GM21381 (cell line): ENCODE measurements around the gene CLDN20.

ENCODE experiments used
- ATAC-seq: cut with Tn5 transposase; IDR thresholded peaks from one replicate; pipeline ENCODE4 v1.9.1; 2021; ENCODE audit warnings: mild to moderate bottlenecking, moderate library complexity; ENCODE audit not compliant: unreplicated experiment

Gene CLDN20

DNA sequence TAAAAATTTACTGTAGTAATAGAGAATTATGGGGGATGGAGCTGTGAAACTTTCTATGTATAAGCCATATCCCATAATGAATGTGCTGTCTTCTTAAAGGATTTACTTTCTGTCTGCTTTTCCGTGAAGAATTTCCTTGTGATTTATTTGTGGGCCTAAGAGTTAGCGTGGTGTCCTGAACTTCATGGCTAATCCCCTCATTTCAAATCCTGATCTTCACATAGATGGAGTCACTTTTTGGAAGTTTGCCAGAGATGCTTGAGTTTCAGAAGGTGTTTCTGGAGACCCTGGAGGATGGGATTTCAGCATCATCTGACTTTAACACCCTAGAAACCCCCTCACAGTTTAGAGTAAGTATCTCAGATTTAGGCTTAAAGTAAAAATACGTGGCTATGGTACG lies 19.4 kb upstream of the CLDN20 start:
- ATAC-seq = no peak

- ATAC-seq = no peak
These were observed 18.6 kb upstream of the CLDN20 start for GRCh38 chr6:155245193-155245592.

- ATAC-seq = no peak
These were observed 18.0 kb upstream of the CLDN20 start for GRCh38 chr6:155245831-155246230.

- no peak for ATAC-seq
These were observed 17.0 kb upstream of the CLDN20 start for GRCh38 chr6:155246825-155247224.

DNA sequence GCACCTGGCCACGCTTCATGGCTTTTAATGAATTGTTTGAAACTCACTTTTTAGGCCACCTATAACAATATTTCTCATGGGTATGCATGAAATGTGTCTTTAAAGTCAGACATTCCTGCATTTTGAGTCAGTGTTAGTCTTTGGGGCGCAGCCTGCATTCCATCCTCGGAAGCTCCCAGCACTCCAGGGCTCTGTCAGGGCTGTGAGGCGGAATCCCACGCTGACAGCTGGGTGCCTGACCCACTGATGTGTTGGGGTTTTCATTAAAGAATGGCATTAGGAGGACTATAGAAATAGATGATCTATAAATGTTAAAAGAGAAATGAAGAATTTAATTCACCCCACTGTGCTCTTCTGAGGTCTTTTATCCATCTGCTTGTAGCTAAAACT lies 16.2 kb upstream of the CLDN20 start:
- no peak for ATAC-seq

DNA sequence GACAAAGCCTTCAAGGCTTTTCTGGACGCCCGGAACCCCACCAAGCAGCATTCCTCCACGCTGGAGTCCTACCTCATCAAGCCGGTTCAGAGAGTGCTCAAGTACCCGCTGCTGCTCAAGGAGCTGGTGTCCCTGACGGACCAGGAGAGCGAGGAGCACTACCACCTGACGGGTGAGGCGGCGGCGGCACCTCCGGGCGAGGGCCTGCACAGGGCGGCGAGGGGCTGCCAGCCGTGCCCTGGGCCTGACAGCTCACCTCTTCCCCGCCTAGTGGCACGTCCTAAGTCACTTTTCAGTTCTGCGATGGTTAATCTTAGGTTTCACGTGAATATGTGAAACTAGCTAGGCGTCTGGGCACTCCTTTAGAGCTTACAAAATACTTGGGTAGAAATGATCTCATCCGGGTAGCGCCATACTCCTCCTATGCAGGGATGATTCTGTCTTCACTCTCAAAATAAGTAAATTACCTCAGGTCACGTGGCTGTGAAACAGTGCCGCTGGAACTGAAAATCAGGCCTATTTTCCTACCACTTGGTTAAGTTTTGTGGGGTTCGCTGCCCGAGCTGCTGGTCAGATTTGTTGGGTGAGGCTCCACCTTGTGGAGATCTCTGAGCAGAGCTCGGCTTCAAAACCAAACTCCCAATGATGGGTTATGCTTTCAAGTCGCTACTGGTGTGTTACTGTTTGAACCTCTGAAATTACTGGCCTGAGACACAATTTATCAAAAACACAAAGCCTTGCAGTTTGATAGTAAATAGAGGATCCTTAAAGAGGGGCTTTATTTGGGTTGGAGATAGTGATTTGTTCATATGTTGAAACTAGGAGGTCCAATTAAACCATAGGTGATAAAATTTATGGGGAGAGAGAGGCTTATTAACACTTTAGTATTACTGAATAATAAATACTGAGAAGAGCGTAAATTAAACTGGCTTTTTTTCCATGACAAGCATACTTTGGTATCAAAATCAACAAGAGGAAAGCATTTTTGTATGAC lies 15.5 kb upstream of the CLDN20 start:
- peak; percentile 47 for ATAC-seq

DNA sequence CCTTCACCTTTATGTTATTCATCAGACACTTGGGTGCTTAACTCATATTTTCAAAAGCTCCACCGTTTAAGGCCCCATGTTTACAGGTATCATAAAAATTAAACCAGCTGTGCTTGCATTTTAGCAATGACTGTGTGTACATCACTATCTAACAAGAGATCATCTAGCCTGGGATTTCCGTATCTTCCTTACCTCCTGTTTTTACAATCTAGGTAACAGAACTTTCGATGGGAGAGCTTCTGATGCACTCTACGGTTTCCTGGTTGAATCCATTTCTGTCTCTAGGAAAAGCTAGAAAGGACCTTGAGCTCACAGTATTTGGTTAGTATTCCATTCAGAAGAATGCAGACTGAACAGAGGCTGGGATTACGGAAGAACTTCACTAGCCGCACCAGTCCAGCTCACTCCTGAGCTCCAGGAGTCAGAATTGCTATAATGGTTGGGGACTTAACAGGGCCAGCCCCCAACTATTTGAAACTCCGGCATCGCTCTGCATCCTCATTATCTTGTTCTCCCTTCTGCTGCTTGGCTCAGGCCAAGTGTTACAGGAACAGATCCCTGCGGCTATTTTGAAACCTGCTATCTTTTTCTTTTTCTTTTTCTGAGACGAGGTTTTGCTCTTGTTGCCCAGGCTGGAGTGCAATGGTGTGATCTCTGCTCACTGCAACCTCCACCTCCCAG lies 13.0 kb upstream of the CLDN20 start:
- ATAC-seq = no peak

- no peak for ATAC-seq
These were observed 11.2 kb upstream of the CLDN20 start for GRCh38 chr6:155252581-155252980.

DNA sequence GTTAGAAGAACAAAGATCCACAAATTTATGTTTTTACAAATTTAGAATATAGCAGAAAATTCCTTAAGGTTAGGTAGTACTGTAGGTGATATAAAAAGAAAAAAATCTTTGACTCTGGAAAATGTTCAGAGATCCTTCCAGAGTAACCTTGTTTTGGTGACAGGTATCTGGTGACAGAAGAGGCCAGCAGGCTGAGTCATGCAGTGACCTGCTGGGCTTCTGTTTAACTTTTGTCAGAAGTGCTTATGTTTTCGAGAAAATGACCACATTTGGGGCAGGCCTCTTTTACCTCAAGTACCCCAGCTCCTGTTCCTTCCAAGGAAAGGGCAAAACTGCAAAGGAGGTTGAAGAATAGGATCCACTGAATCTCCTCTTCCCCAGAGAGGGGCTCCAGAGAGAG lies 10.5 kb upstream of the CLDN20 start:
- no peak for ATAC-seq

- no peak for ATAC-seq
These were observed 9.7 kb upstream of the CLDN20 start for GRCh38 chr6:155254139-155254538.

- ATAC-seq = no peak
These were observed 7.6 kb upstream of the CLDN20 start for GRCh38 chr6:155256122-155256795.

GRCh38 chr6:155257796-155258195 lies 6.0 kb upstream of the CLDN20 start:
- no peak for ATAC-seq

DNA sequence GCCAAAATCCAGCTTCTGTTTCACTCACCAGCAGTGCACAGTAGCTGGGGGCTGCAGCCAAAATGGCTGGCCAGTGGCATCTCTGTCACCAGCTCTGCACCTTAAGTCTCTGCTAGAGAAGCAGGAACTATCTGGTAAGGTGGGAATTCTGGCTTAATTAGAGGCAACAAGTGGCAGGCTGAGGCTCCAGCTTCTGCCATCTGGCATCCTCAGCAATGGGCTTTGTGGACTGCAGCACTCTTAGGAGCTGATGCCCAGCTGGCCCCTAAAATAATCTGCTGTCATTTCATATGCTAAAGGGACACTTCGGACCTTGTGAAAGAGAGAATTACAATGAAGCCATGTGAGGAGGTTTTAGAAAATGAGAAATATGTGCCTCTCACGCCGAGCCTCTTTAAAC lies 4.6 kb upstream of the CLDN20 start:
- ATAC-seq = no peak

- no peak for ATAC-seq
These were observed 3.9 kb upstream of the CLDN20 start for GRCh38 chr6:155259897-155260296.

- peak; percentile 73 for ATAC-seq
These were observed 3.1 kb upstream of the CLDN20 start for GRCh38 chr6:155260686-155261085.

DNA sequence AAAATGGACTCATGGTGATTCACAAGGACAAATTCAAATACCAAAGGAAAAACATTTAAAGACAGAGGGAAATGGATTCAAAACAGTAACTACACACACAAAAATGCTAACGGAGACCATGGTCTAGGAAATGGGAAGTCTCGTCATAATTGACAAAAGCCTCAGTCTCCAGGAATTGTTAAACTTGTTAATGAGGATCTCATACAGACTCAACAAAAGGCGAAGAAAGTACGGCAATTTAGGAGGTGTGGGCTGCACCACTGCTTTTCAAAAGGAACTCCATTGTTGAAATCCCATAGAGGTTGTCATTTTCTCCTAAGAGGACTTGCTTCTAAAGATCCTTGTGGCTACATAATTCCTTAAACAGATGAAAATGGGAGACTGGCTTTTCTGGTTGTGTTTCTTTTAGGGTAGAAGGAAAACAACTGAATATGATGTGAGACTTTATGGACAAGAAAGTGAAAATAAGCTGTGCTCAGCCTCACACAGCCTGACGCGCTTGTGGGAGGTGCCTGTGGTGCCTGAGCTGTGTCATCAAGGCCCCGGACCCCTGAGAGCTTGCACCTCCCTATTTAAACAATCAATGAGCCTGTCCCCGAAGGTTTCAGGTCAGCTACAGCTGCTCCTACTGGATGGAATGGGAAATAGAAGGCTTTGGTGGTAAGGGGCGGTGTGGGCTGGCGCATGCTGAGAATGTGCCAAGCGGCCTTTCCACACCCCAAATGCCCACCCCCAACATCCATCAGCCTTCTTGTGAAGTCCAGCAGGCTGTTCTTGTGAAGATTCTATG lies 2.5 kb upstream of the CLDN20 start:
- ATAC-seq = no peak

DNA sequence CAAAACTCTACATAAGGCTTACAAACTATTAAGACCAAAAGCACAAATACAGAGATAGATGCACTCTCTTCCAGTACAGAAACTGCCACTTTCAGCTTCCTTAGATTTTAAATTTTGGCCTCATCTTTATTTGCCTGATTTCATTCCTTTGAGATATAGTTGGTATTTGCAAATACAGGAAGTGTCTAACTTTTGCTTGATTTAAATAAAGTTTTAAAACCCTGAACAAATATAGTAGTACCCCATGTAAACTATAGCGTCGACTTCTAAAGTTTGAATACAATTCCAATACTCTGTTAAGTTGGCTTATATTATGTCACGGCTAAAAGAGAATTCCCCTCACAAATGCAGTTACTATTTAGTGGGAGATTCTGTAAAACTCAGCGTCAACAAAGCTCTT lies 1.2 kb upstream of the CLDN20 start:
- no peak for ATAC-seq

DNA sequence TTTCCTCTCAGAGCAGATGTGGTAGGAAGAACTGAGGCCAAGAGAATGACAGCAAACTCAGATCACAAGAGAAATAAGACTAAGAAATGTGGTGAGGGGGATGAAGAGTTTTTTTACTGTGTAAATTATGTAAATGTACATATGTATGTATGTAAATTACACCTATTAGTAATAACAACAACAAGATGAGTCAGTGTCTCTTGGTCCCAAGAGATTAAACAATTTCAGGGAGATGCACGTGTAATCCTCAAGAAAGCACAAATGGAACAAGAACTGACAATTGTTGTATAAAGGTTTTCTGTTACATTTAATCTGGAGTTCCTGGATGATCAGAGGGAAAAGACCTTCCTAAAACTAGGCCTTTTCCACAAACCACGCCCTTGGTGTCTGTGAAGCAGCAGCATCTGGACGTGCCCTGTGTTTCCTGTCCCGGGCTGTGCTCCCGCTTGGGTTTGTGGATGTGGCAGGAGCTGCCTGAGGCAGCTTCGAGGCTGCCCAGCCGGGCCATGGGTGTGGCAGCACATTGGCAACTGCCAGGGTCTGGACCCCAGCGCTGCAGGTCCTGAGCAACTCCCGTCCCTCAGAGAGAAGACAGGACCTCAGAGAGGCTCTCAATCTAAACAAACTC lies 994 bp downstream of the CLDN20 start:
- ATAC-seq = no peak

GRCh38 chr6:155265843-155266535 lies 2.2 kb downstream of the CLDN20 start:
- ATAC-seq = no peak

GRCh38 chr6:155267411-155267810 lies 3.6 kb downstream of the CLDN20 start:
- no peak for ATAC-seq
